SIG-M5 (cell line): ENCODE results near the gene PMPCA.
A peak's percentile ranks its signal among the peaks of the same experiment; 100 is the strongest.

Source experiments
- DNase-seq: peaks from one replicate; lab custom pipeline; 2025; lab: John Stamatoyannopoulos, UW

The PMPCA gene

GRCh38 chr9:136410500-136411287, at the start of gene PMPCA, which contains the start of gene ENTR1:
PMPCA (plus strand) TSS chr9:136410658; CDS start chr9:136410669, 11 bp downstream.
ENTR1 (minus strand) TSS chr9:136410614; CDS start chr9:136410397, 217 bp downstream.
- peak; percentile 8 for DNase-seq

GRCh38 chr9:136361047-136361753, 49.3 kb upstream of the PMPCA start:
- no peak for DNase-seq

- no peak for DNase-seq
Observed at GRCh38 chr9:136361754-136362449, 48.6 kb upstream of the PMPCA start.

- no peak for DNase-seq
Observed at GRCh38 chr9:136362450-136362784, 48.0 kb upstream of the PMPCA start.

- no peak for DNase-seq
Observed at GRCh38 chr9:136363106-136363948, 47.1 kb upstream of the PMPCA start, which contains the start of gene DNLZ. DNLZ (minus strand) TSS chr9:136363744; CDS start chr9:136363714, 30 bp downstream.

GRCh38 chr9:136363949-136364748, 46.3 kb upstream of the PMPCA start:
- no peak for DNase-seq

- no peak for DNase-seq
Observed at GRCh38 chr9:136364942-136365774, 45.3 kb upstream of the PMPCA start.

- DNase-seq: no peak
Observed at GRCh38 chr9:136365775-136366222, 44.7 kb upstream of the PMPCA start.

- DNase-seq: no peak
Observed at GRCh38 chr9:136366826-136367225, 43.6 kb upstream of the PMPCA start.

GRCh38 chr9:136367296-136368145, 42.9 kb upstream of the PMPCA start:
- DNase-seq: no peak

- DNase-seq: no peak
Observed at GRCh38 chr9:136368190-136368589, 42.3 kb upstream of the PMPCA start.

GRCh38 chr9:136370037-136370436, 40.4 kb upstream of the PMPCA start:
- no peak for DNase-seq

GRCh38 chr9:136370687-136371532, 39.5 kb upstream of the PMPCA start:
- no peak for DNase-seq

GRCh38 chr9:136371533-136371880, 39.0 kb upstream of the PMPCA start:
- no peak for DNase-seq

- no peak for DNase-seq
Observed at GRCh38 chr9:136372006-136372405, 38.5 kb upstream of the PMPCA start.

GRCh38 chr9:136372561-136373299, 37.7 kb upstream of the PMPCA start:
- no peak for DNase-seq
